Measurements from ENCODE around the gene SPEM3. TPM values are rescaled to one million over a fixed set of nuclear protein-coding genes. Genes with fewer than 3 reads are reported as not detected.

SPEM3 gene
- polyA plus RNA-seq, 3 donors, result not detected

GRCh38 chr17:7459961-7460545, 31.4 kb downstream of the SPEM3 start:
- Mint-ChIP-seq H3K36me3 (peaks cover 10 to 22% of the 10 kb centered on the region in 2 donors), H3K27me3 (ENCODE audit: low read depth in 3 of 3) (no peaks in the 10 kb centered on the region), H3K27ac (no peak overlapping the region), H3K4me3 (no peak overlapping the region), H3K4me1 (peaks cover 16% of the 10 kb centered on the region), H3K9me3 (no peaks in the 10 kb centered on the region)
- Histone ChIP-seq H3K27me3 (ENCODE audit: control insufficient read depth in 2 of 2, insufficient read depth in 2 of 2, low read length in 2 of 2) (no peaks in the 10 kb centered on the region), H3K4me3 (replicated peaks in 1 of 3; ENCODE audit: low read depth in 2 of 3, low read length in 3 of 3) (no peak overlapping the region), H2AFZ (ENCODE audit: insufficient read depth, low read depth, low read length, poor library complexity, severe bottlenecking) (no peak overlapping the region), H3K9ac (ENCODE audit: insufficient read depth, low read length, poor library complexity, severe bottlenecking) (no peak overlapping the region), H3K36me3 (replicated peaks in 1 of 2; ENCODE audit: control insufficient read depth in 1 of 2, insufficient read depth in 2 of 2, low read length in 2 of 2) (peaks cover 16 to 25% of the 10 kb centered on the region in 2 donors), H3K79me2 (ENCODE audit: insufficient read depth, low read length) (peaks cover 7% of the 10 kb centered on the region), H3K9me3 (replicated peaks in 1 of 2; ENCODE audit: control insufficient read depth in 1 of 2, insufficient read depth in 1 of 2, low read length in 2 of 2) (no peaks in the 10 kb centered on the region), H4K20me1 (ENCODE audit: insufficient read depth, low read length) (no peaks in the 10 kb centered on the region), H3K4me1 (ENCODE audit: control insufficient read depth in 1 of 2, insufficient read depth in 2 of 2, low read length in 2 of 2) (peaks cover 8 to 9% of the 10 kb centered on the region in 2 donors), H3K27ac (ENCODE audit: low read depth in 1 of 2, low read length in 2 of 2) (no peak overlapping the region), H3K4me2 (replicated peaks; ENCODE audit: extremely low read depth, low read length, poor library complexity, severe bottlenecking) (no peak overlapping the region)
- no peak for TF ChIP-seq CTCF (IDR thresholded peaks at IDR 0.05)
- no CpG with 5 or more reads among the region's 3 CpGs for WGBS (ENCODE audit: insufficient coverage)
- intact Hi-C loops (cut with micrococcal nuclease), result no loop called here
- DNase-seq, result no peak

- no peaks in the 10 kb centered on the region for H3K9me3 ChIP-seq (replicated peaks in 1 of 2; ENCODE audit: control insufficient read depth in 1 of 2, insufficient read depth in 1 of 2, low read length in 2 of 2)
- no peak overlapping the region for H3K9ac ChIP-seq (ENCODE audit: insufficient read depth, low read length, poor library complexity, severe bottlenecking)
- H3K4me2 ChIP-seq (replicated peaks; ENCODE audit: extremely low read depth, low read length, poor library complexity, severe bottlenecking), result no peak overlapping the region
- no peaks in the 10 kb centered on the region for H4K20me1 ChIP-seq (ENCODE audit: insufficient read depth, low read length)
- no peak overlapping the region for H2AFZ ChIP-seq (ENCODE audit: insufficient read depth, low read depth, low read length, poor library complexity, severe bottlenecking)
- H3K9me3 Mint-ChIP-seq, result no peaks in the 10 kb centered on the region
- no peak overlapping the region for H3K4me3 Mint-ChIP-seq
- no peak overlapping the region for H3K4me3 ChIP-seq (replicated peaks in 1 of 3; ENCODE audit: low read depth in 2 of 3, low read length in 3 of 3)
- no peaks in the 10 kb centered on the region for H3K27me3 Mint-ChIP-seq (ENCODE audit: low read depth in 3 of 3)
- TF ChIP-seq CTCF (IDR thresholded peaks at IDR 0.05), result no peak
- intact Hi-C loops (cut with micrococcal nuclease), result no loop called here
- no peaks in the 10 kb centered on the region for H3K27me3 ChIP-seq (ENCODE audit: control insufficient read depth in 2 of 2, insufficient read depth in 2 of 2, low read length in 2 of 2)
- DNase-seq, result no peak
- WGBS (ENCODE audit: insufficient coverage), result 97% methylated on average over 5 of the region's 7 CpGs
- H3K4me1 ChIP-seq (ENCODE audit: control insufficient read depth in 1 of 2, insufficient read depth in 2 of 2, low read length in 2 of 2), result peaks cover 8 to 11% of the 10 kb centered on the region in 2 donors
- H3K27ac Mint-ChIP-seq, result peak overlapping the region in 1 of 7 donors; percentile 54
- H3K79me2 ChIP-seq (ENCODE audit: insufficient read depth, low read length), result peaks cover 7% of the 10 kb centered on the region
- H3K36me3 ChIP-seq (replicated peaks in 1 of 2; ENCODE audit: control insufficient read depth in 1 of 2, insufficient read depth in 2 of 2, low read length in 2 of 2), result peaks cover 22 to 25% of the 10 kb centered on the region in 2 donors
- H3K4me1 Mint-ChIP-seq, result peaks cover 12% of the 10 kb centered on the region
- no peak overlapping the region for H3K27ac ChIP-seq (ENCODE audit: low read depth in 1 of 2, low read length in 2 of 2)
- H3K36me3 Mint-ChIP-seq, result peaks cover 12 to 26% of the 10 kb centered on the region in 2 donors
Measured at GRCh38 chr17:7460850-7461660, 32.4 kb downstream of the SPEM3 start.
